Stimulated activated CD8-positive, alpha-beta memory T cell treated with anti-CD3 and anti-CD28 coated beads, Interleukin-4, amount 100 ng/mL, for 1 hour (primary cell): ENCODE measurements around the gene EIF3A.
A peak's percentile ranks its signal among the peaks of the same experiment; 100 is the strongest.
"Not testable (repeated sequence)": the region's sequence is repeated elsewhere in the genome, so short reads cannot be mapped to it uniquely, and the experiment has no call there.

Experiments
- DNase-seq, 2 donors: peaks; one replicate each; pipeline ENCODE4 v3.0.0-alpha.2; 2020; ENCODE audit warnings: low read depth in 2 of 2, low spot score in 1 of 2

Gene EIF3A

GRCh38 chr10:119058010-119058409, 22.6 kb downstream of the EIF3A start:
- no peak for DNase-seq

- DNase-seq, result no peak
These were observed 25.1 kb downstream of the EIF3A start for GRCh38 chr10:119055472-119055871.

GRCh38 chr10:119051775-119052174, 28.8 kb downstream of the EIF3A start:
- no peak for DNase-seq

GRCh38 chr10:119049777-119050176, 30.8 kb downstream of the EIF3A start:
- no peak for DNase-seq

GRCh38 chr10:119049361-119049760, 31.3 kb downstream of the EIF3A start:
- DNase-seq, result no peak

- DNase-seq, result no peak
These were observed 35.1 kb downstream of the EIF3A start for GRCh38 chr10:119045561-119045960.

- no peak for DNase-seq
These were observed 38.4 kb downstream of the EIF3A start for GRCh38 chr10:119042169-119042568.

- DNase-seq, result no peak
These were observed 39.3 kb downstream of the EIF3A start for GRCh38 chr10:119041326-119041725.

- DNase-seq, result no peak
These were observed 41.5 kb downstream of the EIF3A start for GRCh38 chr10:119039161-119039560.

GRCh38 chr10:119031496-119032059, 49.0 kb downstream of the EIF3A start:
- no peak for DNase-seq

GRCh38 chr10:119030421-119031250, 50.0 kb downstream of the EIF3A start:
- no peak for DNase-seq

GRCh38 chr10:119029613-119030420, 50.8 kb downstream of the EIF3A start, which contains the start of gene NANOS1:
NANOS1 (plus strand) TSS chr10:119029714; CDS start chr10:119029802, 88 bp downstream.
- no peak for DNase-seq

- DNase-seq, result peak; percentile 53 to 60
These were observed 51.6 kb downstream of the EIF3A start for GRCh38 chr10:119028900-119029612.

GRCh38 chr10:119028445-119028899, 52.1 kb downstream of the EIF3A start:
- DNase-seq, result not testable (repeated sequence)

- no peak for DNase-seq
These were observed 54.1 kb downstream of the EIF3A start for GRCh38 chr10:119026301-119027110.

GRCh38 chr10:119025776-119026175, 54.8 kb downstream of the EIF3A start:
- no peak for DNase-seq

GRCh38 chr10:119025336-119025735, 55.3 kb downstream of the EIF3A start:
- DNase-seq, result no peak

GRCh38 chr10:119024882-119025281, 55.7 kb downstream of the EIF3A start:
- DNase-seq, result no peak

GRCh38 chr10:119023553-119023868, 57.1 kb downstream of the EIF3A start:
- no peak for DNase-seq

- no peak for DNase-seq
These were observed 57.6 kb downstream of the EIF3A start for GRCh38 chr10:119022846-119023552.
